ENCODE measurements around the gene MPZL2. TPM values are rescaled to one million over a fixed set of nuclear protein-coding genes. Genes with fewer than 3 reads are reported as not detected.

Gene MPZL2
- total RNA-seq, 1 donor from 2014 or later: 457 TPM

DNA sequence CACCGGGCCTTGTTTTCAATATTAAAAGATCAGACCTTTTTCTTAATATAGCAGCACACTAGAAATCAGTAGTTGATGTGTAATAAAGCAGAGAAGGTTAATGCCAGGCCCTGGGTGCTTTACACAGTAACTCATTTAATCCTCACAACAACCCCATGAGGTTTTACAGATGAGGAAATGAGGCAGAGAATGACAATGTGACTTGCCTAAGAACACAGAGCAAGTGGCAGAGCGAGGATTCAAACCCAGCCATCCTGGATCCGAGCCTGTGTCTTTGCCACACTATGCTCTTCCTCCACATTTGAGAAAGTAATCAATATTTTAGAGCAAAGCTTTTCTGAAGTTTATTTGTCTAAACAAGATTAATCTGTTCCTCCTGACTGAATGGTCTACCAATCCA lies 46.5 kb downstream of the MPZL2 start:
- no peak for ATAC-seq

GRCh38 chr11:118216621-118217481 lies 47.2 kb downstream of the MPZL2 start:
- ATAC-seq: no peak

GRCh38 chr11:118215765-118216164 lies 48.3 kb downstream of the MPZL2 start:
- ATAC-seq: no peak

DNA sequence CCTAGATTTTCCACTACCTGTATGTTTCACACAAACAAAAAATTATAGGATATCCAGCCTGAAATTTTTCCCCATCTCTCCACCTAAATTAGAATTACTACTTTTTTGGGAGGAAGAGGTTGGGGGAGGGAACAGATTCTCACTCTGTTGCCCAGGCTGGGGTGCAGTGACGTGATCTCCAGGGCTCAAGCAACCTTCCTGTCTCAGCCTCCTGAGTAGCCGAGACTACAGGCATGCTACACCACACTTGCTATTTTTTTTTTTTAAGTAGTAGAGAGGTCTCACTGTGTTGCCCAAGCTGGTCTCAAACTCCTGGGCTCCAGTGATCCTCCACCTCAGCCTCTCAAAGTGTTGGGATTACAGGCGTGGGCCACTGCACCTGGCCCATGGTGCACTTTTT lies 48.8 kb downstream of the MPZL2 start:
- no peak for ATAC-seq

GRCh38 chr11:118214210-118214914 lies 49.7 kb downstream of the MPZL2 start:
- no peak for ATAC-seq

GRCh38 chr11:118213781-118214180 lies 50.3 kb downstream of the MPZL2 start:
- no peak for ATAC-seq

DNA sequence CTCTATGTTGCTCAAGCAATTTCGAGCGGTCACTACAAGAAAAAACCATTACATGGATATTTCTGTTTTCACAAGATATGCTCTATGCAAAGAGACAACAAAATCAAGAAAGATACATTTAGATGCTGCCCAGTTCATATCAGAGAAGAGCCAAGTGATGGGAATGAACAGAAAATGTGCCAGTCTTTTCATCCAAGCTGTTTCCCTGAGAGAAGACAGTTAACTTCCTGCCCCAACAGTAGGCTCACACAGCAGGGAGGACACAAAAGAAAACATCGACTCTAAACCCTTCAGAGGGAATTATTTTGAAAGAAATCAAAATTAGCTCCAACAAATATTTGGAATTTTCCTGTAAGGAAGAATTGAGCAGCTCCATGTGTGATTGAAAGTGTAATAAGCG lies 50.9 kb downstream of the MPZL2 start:
- no peak for ATAC-seq

GRCh38 chr11:118212781-118213191 lies 51.3 kb downstream of the MPZL2 start:
- no peak for ATAC-seq

- ATAC-seq: no peak
These were observed 51.9 kb downstream of the MPZL2 start for GRCh38 chr11:118212131-118212725.

DNA sequence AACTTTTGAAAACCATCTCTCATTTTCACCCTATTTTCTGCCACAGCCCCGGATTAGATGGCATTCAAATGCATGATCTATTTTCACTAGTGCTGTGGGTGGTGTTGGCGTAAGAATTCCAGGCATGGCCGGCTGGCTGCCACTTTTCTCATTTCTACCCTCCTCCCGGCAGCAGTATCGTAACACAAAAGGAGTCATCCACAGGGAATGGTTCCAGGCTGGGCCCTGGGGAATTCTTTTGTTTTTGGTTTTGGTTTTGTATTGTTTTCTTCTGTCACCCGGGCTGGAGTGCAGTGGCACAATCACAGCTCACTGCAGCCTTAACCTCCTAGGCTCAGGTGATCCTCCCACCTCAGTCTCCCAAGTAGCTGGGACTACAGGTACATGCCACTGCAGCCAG lies 53.1 kb downstream of the MPZL2 start:
- no peak for ATAC-seq

DNA sequence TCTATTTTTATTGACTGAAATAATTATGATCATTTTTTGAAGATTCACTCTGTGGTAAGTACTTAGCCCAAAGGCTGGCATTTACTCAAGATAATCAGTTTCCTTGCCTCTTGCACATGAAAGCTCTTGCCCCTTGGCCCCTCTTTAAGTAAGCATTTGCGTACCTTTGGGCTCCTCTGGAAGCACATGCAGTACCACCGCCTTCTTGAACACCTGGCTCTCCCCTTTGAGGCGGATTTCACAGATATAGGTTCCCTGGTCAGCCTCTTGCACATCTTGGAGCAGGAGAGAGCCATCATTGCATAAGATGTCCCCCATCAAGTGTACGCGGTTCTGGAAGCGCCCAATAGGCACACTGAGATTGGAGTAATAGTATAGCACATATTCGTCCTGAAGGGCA lies 53.8 kb downstream of the MPZL2 start:
- ATAC-seq: no peak

DNA sequence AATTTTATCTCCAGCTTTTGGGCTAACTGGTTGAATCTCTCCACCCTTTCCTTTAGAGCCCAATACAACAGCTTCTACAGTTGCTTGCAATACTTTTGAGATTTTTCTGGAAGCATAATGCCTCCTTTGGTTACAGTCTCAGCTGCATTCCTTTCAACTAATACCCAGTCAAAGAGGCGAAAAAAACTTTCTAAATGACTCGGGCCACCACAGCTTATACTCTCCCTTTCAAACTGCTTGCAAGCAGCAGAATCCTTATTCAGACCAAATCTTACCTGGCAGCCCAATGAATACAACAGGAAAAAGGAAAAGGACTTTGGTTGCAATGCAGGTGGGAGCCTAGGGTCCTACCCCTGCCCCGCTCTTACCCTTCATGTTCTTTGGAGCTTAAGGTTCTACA lies 55.1 kb downstream of the MPZL2 start:
- ATAC-seq: no peak

DNA sequence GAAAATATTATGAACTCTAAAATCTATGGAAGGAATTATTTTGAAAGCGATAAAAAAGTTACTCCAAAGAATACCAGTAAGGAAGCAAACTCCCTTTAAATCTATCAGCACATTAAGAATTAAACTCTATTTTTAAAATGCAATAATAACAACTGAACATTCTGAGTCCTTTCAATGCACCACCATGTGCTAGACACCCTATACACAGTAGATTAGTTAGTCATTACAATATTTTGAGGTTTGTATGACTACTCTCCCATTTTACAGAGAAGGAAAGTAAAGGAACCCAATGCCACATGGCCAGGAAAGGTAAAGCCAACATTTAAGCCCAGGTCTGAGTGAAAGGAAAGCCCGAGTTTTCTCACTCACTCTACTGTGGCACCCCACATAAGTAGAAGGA lies 57.0 kb downstream of the MPZL2 start:
- no peak for ATAC-seq

DNA sequence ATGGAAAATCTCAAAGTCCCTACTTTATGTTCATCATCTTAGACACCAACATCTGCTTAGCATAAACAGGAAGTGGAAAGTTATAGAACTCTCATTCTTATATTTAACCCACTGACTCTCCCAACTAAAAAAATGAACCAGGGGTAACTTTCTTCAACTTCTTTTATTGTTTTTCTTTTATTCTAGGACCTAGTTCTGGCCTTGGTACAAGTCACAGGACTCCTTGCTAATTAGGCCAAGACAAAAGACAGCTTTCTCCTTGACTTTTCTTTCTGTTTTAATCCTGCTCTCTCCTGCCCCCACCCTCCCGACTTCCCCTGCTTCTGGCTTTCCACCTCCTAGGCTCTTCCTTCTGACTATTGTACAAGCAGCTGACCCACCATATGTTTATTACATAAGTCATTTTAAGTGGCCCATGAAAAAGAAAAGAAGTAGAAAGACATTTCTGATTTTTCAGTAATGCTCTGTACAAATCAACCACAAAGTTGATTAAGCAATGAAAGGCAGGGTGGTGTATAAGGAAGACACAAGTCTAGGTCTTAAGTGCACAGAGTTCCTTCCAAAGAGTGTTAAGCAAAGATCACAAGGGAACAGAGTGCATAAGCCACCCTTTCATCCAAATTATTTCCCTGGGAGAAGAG lies 57.6 kb downstream of the MPZL2 start:
- no peak for ATAC-seq

DNA sequence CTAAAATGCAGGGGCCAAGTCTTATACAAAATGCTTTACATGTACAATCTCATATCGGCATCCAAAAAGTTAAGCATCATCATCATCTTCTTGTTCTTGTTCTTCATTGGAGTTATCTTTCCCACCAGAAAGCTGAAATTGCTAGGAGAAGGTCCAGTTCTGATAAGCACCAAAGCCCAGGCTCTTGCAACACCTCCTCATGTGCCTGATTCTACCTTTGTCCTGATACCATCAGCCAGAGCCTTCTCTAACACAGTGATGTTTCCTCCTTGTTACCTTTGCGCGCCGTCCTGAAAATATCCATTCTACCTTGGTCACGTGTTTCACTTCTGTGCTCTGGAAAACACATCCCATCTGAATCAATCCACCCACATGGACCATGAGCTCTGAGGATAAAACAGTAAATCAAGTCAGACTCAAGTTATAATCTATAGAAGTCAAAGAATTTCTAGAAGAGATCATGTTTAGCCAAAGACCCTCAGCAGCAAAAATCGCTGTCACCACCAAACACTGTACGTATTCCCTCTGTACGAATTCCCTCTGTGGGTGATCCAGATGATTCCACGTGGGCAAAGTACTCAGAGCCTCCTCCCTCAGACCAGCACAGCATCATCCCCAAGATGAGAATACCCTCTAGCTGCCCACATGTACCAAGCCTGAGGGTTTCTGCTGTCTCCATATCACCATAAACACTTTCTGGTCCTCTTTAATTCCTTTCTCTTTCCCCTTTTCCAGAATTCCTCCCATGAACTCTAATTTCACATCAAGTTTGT lies 58.3 kb downstream of the MPZL2 start:
- no peak for ATAC-seq

Other genes starting within 250 kb of the MPZL2 start
- 208 TPM for gene TMPRSS4, start 187.2 kb downstream of the MPZL2 start, total RNA-seq
- gene SMIM35, start 177.3 kb downstream of the MPZL2 start, total RNA-seq: not detected
- gene SCN4B, start 111.5 kb downstream of the MPZL2 start, total RNA-seq: 2.5 TPM
- 0.32 TPM for gene SCN2B, start 87.7 kb downstream of the MPZL2 start, total RNA-seq
- gene JAML, start 39.3 kb downstream of the MPZL2 start, total RNA-seq: 2.7 TPM
- 20.7 TPM for gene MPZL3, start 11.9 kb downstream of the MPZL2 start, total RNA-seq
- gene CD3E, start 40.4 kb upstream of the MPZL2 start, total RNA-seq: 1.2 TPM
- gene CD3D, start 78.4 kb upstream of the MPZL2 start, total RNA-seq: 4.0 TPM
- 0.76 TPM for gene CD3G, start 80.0 kb upstream of the MPZL2 start, total RNA-seq
- 23.6 TPM for gene UBE4A, start 95.3 kb upstream of the MPZL2 start, total RNA-seq
- gene ATP5MG, start 137.3 kb upstream of the MPZL2 start, total RNA-seq: 186 TPM
- 25.6 TPM for gene KMT2A, start 172.2 kb upstream of the MPZL2 start, total RNA-seq